Epithelial cell of proximal tubule (primary cell): Measurements from ENCODE around the gene FHIT. TPM values are rescaled to one million over a fixed set of nuclear protein-coding genes. Genes with fewer than 3 reads are reported as not detected.

Experiments used
- DNase-seq: peaks from one replicate; pipeline ENCODE4 v3.0.0-alpha.2; 2011; ENCODE audit warnings: low read depth
- H3K4me3 ChIP-seq: 2 replicates; pipeline ENCODE4 v1.5.1; 2011; ENCODE audit warnings: low read depth, mild to moderate bottlenecking, low read length
- CTCF ChIP-seq: conservative IDR thresholded peaks from 2 replicates; pipeline ENCODE4 v1.5.1; 2012; ENCODE audit warnings: low read depth, mild to moderate bottlenecking, low read length
- total RNA-seq: library from RNA; depleted of rRNA; stranded (reverse); fragments of >200 nt; gene quantifications from 2 replicates; pipeline ENCODE4 v1.2.3, GENCODE V29; 2015

FHIT gene
- total RNA-seq, 1 donor from 2014 or later, result 3.7 TPM

- no peak for DNase-seq
- no peak for TF ChIP-seq CTCF
- no peak overlapping the region for H3K4me3 ChIP-seq
Measured at GRCh38 chr3:59913645-59914044, 1337.6 kb downstream of the FHIT start.

- no peak overlapping the region for H3K4me3 ChIP-seq
- no peak for DNase-seq
- no peak for TF ChIP-seq CTCF
Measured at GRCh38 chr3:59908701-59909100, 1342.6 kb downstream of the FHIT start.

GRCh38 chr3:59908280-59908679, 1343.0 kb downstream of the FHIT start:
- H3K4me3 ChIP-seq, result no peak overlapping the region
- no peak for DNase-seq
- TF ChIP-seq CTCF, result no peak

- no peak for DNase-seq
- no peak for TF ChIP-seq CTCF
Measured at GRCh38 chr3:59904296-59904695, 1347.0 kb downstream of the FHIT start.

GRCh38 chr3:59899061-59899460, 1352.2 kb downstream of the FHIT start:
- no peak for TF ChIP-seq CTCF
- no peak for DNase-seq
- no peak overlapping the region for H3K4me3 ChIP-seq

More at GRCh38 chr3:59904296-59904695, 1347.0 kb downstream of the FHIT start:
- no peak overlapping the region for H3K4me3 ChIP-seq

GRCh38 chr3:59895972-59896371, 1355.3 kb downstream of the FHIT start:
- TF ChIP-seq CTCF, result no peak
- no peak overlapping the region for H3K4me3 ChIP-seq
- DNase-seq, result no peak

GRCh38 chr3:59894425-59895121, 1356.7 kb downstream of the FHIT start:
- no peak for DNase-seq
- no peak overlapping the region for H3K4me3 ChIP-seq
- TF ChIP-seq CTCF, result no peak
